ENCODE results near the gene RASAL1.

The RASAL1 gene

GRCh38 chr12:113055594-113056380 is 79.8 kb downstream of the RASAL1 start:
- no peak for DNase-seq

- DNase-seq, result no peak
Measured at GRCh38 chr12:113054948-113055486, 80.5 kb downstream of the RASAL1 start.

DNA sequence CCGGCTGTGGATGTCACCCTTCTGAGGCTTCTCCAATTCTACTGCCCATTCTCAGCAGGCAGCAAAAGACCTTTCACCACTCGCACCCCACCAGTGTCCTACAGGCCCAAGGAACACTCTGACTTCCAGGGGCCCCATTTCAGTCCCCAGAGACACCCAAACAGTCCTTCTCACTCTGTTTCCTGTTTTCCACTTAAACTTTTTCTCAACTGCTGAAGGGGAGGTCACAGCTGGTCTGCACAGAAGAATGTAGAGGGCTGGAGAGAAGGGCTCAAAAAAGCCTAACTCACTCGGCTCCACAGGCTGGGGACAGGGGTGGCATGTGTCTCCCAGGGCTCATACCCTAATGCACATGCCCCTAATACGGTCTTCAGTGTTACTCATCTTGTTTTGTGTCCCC is 83.2 kb downstream of the RASAL1 start:
- no peak for DNase-seq

DNA sequence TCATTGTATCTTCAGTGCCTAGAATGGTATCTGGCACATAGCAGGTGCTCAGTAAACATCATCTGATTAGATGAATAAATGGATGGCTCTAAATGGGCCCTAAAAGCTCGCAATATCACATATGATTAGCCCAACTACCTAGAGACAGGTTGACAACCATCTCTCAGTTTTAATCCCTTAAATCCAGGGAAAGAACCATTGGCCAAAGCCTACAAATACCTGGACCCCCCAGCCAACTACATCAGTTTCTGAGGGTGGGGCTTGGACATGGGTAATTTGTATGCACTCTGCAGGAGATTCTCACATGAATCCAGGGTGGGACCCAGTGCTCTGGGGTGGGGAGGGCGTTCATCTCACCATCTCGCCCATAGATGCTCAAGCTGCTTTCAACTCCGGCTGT is 83.8 kb downstream of the RASAL1 start:
- DNase-seq, result no peak

DNA sequence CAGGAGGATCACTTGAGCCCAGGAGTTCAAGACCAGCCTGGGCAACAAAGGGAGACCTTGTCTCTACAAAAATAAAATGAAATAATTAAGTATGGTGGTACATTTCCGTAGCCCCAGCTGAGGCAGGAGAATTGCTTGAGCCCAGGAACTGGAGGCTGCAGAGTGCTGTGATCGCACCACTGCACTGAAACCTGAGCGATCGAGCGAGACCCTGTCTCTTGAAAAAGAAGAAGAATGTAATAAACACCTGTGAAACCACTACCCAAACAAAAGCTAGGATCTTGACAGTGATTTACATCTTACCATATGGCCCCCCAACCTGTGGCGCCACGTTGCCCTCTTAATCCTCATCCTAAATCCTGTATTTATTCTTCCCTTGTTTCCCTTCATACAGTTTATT is 84.8 kb downstream of the RASAL1 start:
- no peak for DNase-seq

DNA sequence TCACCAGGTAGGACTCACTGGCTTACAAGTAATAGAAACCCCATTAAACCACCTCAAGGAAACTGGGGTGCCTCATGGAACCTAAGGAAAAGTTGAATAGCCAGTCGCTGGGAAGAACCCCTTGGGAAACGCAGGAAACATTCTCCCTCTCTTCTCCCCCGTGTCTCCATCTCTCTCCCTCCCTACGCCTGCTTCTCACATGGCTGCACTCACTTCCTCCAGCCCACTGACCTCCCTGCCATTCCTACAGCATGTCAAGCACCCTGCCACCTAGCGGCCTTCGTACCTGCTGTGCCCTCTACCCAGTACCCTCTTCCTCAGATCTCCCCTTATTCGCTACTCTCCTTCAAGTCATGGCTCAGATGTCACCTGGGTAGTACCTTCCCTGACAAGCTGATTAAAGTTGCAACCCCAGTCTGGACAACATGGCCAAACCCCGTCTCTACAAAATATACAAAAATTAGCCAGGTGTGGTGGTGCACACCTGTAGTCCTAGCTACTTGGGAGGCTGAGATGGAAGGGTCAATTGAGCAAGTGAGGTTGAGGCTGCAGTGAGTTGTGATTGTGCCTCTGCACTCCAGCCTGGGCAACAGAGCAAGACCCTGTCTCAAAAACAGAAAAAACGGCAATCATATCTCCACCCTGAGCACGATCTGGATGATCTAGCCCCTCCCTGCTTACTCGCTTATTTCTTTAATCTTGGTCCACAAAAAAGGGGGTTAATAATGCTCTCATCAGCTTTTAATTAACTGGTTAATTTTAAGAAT is 85.4 kb downstream of the RASAL1 start:
- no peak for DNase-seq

All from fibroblast of skin of right quadriceps (primary cell).